Occipital lobe (tissue), 2 donors: ENCODE measurements around the gene RPL37A. TPM values are rescaled to one million over a fixed set of nuclear protein-coding genes. Genes with fewer than 3 reads are reported as not detected.

Experiments used
- DNase-seq: peaks from one replicate; lab custom pipeline; 2025; lab: John Stamatoyannopoulos, UW
- total RNA-seq: library from RNA; depleted of rRNA; stranded (reverse); fragments of >200 nt; gene quantifications from one replicate; pipeline ENCODE4 v1.2.3, GENCODE V29; 2014

The RPL37A gene
- total RNA-seq, 1 donor from 2014 or later: 3,318 TPM

DNA sequence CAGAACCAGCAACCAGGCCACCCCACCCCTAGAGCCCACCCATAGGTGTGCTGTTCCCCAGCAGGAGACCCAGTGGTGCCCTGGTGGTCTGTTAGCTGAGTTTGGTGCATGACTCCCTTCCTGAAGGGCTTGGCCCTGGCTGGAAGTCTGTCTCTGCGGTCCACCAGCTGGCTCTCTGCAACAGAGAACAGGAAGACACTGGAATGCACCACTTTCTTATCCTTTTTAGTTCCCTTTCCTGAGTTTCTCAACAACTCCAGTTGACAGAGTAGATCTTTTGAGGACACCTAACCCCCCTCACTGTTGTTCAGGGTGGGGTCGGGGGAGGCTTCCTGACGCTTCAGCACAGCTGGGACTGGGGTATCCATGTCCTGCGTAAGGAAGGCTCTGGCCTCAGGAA lies 11.9 kb upstream of the RPL37A start:
- DNase-seq: no peak

DNA sequence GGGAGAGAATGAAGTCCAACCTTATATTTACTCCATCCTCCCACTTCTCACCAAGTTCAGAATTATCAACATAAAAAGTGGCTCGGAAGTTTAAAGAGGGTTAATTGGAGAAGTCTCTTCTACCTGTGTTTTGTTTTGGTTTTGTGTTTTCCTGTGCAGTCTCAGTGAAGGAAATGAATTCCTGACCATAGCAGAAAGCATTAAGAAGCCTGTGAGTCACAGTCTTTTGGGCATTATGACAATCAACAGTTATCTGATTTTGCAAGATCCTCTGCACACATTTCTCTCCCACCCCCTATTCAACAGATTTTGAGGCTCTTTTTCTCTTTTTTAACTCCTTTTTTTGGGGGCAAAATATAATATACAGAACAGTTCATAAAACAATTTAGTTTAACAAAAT lies 8.6 kb upstream of the RPL37A start:
- no peak for DNase-seq

DNA sequence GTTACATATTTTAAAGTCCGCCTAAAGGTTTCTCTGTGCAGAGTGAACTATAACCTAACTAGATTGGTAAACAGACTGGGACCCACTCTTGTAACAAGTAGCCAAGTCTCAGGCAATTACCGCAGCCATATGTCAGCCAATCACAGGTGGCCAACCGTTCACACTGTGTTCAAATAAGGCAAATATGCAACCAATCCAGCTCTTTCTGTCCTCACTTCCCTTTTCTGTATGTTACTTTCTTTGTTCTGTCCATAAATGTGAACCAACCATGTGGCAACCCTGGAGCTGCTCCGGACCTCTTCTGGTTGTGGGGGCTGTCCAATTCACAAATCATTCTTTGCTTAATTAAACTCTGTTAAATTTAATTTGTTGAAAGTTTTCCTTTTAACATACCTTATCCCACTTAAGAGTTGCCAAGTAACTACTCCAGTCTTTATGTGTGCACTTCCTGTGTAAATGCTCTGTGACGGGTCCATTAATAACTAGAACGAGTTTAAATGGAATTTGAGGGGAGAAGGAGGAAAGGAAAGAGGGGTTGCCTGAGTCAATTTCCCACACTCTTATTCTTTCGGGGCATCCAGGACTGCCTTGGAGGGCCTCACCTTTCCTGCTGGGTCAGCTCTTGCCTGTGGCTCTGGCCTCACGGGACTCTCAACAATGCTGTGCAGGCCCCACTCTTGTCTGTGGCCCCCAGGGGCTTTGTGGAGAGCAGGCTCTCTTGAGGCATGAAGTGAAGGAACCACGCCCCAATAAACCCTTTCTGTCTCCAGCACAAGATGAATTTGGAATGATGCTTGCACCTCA lies 6.6 kb upstream of the RPL37A start:
- DNase-seq: no peak

DNA sequence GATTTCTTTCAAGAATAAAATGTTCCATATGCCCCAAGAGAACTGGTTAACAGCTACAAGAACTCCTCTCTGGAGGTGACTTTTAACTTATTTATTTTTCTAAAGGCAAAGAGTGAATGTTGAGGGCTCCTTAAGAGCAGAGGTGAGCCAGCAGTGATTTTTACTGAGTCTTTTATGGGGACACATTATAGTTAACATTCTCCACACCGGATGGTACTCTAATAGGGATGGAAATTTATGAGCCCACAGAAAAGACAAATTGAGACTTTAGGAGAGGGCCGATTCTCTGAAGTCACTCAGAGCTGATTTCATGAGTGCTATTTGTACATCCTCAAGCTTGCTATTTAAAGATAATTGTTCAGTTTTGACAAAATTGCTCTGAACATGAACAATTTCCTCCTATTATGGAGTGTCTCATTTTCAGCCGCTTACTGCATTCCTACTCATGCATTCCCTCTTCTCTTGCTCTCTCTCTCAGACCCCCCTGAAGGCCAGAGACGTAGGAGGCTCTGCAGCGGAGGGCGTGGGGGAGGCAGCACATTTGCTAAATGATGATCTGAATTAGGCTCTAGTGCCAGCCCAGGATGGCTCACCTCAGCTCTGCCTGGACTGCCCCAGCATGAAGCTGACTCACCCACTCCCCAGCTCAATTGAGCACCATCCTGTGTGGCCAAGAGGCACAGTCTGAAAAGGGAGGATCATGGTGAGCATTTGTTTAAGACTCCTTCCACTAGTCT lies 5.9 kb upstream of the RPL37A start:
- peak; percentile 33 for DNase-seq

DNA sequence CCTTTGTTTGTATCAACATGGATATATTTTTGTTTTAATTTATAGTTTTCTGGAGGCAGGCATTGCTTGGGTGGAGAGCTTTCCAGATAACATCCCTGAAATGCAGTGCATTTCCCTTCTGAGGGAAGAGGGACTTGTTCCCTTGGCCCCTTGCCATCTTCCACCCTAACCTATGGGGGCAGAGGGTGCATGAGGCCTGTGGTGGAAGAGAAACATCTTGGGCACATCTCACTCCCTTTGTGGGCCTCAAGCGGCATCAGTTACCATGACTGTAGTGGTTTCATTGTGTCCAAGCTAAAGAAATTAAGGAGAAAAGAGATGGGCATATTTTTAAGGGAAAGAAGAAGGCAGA lies 5.3 kb upstream of the RPL37A start:
- no peak for DNase-seq

DNA sequence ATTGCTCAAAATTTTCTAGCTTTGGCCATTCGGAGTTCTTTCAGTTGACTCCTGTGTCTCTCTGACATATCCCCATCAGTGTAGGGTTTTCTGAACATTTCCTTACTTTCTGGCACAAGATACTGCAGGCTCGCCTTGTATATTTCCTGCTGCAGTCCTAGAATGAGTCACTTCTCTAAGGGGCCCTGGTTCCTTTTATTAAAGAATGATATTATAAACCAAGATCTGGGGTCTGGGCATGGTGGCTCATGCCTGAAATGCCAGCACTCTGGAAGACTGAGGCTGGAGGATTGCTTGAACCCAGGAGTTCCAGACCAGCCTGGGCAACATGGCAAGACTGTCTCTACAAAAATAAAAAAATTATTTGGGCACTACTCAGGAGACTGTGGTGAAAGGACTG lies 3.0 kb upstream of the RPL37A start:
- no peak for DNase-seq

DNA sequence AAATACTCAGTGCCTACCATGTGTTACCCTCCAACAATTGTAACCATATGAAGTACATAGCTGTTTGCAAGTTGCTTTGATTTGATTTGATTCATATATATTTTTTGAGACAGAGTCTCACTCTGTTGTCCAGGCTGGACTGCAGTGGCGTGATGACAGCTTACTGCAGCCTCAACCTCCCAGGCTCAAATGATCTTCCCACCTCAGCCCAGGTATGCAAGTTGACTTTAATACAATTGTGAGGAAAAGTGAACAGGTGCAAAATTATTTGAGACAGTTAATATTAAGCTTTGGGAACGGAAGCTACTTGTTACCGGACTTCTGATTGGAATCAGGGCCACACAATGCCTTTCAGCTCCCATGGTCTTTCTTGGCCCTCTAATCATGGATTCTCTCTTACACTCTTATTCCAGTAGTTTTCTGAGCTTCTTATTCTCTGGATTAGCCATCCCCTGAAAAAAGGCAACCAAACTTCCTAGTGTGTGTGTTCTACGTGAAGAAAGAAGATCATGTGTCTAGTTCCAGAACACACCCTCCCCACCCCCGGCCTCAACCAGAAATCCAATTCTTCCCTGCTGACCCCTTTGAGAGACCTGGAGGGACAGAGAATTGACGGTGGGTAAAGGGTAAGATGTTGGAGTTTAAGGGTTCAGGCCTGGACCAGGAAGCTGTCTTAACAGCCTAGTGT lies 1.1 kb upstream of the RPL37A start:
- no peak for DNase-seq

DNA sequence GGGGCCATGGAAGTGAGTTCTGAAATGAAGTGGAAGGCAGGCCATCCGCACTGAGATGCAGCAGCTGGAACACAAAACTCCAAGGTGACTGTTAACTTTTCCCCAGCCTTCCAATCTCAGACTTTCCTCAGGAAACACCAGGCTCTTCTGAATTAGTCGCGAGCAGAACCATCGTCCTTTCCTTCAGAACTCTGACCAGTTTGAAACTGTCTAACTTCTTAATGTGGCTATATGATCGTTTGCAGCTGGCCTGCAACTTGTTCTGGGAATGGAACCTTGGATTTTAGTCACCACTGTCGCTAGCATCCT lies 620 bp upstream of the RPL37A start:
- no peak for DNase-seq

DNA sequence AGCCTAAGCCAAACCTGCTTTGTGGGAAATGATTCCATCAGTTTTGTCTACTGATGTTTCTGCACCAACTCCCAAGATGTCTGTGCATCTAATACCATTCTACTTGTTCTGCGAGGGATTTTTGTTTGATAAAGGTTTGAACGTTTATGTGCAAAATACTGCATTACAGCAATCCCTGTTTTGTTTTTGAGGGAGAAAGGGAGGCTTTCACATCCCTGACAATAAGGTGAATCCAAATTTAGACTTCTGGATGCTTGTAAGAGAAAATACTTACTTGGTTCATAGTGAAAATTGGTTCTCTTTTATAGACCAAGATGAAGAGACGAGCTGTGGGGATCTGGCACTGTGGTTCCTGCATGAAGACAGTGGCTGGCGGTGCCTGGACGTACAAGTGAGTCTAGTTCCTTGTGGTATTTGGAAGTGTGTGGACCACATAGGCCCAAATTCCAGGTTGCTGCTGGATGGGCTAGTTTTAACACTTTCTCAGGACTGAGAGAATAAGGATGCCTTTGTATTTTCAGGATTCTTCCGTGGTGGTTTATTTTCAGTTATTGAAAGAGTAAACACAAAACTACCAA lies 1.1 kb downstream of the RPL37A start:
- no peak for DNase-seq

DNA sequence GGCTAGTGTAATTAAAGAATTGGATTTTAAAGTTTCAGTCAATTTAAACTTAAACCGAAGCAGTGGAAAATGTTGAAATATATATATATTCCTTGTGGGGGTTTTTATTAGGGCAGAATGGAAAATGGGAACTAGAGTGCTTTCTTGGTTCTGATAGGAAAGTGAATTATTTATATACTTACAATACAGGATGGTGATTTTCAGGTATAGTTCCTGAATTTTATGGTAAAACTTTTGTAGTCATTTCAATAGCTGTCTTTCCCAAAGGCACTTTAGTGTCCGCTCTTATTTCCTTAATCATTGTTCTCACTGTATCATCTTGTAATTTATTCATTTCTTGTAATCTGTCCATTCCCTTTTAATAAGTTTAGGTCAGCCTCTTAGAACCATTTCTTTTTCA lies 1.9 kb downstream of the RPL37A start:
- no peak for DNase-seq

DNA sequence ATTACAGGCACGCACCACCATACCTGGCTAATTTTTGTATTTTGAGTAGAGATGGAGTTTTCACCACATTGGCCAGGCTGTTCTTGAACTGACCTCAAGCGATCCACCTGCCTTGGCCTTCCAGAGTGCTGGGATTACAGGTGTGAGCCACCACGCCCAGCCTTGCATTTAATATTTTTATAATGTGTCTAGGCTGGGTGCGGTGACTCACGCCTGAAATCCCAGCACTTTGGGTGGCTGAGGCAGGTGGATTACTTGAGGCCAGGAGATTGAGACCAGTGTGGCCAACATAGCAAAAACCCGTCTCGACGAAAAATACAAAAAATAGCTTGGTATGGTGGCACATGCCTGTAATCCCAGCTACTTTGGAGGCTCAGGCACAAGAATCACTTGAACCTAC lies 3.2 kb downstream of the RPL37A start:
- no peak for DNase-seq

DNA sequence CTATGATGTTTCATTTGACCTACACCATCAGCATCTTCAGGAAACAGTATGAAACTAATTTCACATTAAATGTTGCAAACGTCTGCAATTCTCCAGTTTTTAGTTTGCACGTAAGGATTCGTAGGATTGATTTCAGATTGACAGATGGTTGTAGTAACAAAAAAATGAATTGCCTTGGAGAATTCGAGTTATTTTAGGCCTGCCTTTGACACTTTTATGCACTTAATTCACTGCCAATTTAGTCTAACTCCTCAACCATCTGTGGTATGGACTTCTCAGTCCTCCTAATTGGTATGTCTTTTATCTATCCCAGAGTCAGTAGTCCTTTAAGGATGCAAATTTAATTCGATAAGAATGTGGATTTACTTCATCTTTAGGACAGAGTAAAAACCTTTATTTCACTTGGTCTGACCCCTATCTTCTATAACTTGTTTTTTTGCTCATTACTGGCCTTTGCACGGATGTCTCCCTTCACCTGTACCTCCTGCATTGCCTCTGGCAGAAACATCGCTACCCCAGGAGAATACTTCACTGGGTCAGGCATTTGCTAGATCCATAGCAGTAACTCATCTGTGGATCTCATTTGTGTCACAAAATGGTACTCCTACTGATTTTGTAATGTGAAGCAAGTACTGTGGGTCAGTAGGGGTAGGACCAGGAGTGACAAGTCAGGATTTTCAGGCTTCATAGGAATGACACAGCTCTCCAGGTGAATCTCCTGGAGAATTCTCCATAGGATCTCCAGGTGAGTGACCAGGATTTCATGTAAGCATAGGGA lies 3.9 kb downstream of the RPL37A start:
- no peak for DNase-seq

DNA sequence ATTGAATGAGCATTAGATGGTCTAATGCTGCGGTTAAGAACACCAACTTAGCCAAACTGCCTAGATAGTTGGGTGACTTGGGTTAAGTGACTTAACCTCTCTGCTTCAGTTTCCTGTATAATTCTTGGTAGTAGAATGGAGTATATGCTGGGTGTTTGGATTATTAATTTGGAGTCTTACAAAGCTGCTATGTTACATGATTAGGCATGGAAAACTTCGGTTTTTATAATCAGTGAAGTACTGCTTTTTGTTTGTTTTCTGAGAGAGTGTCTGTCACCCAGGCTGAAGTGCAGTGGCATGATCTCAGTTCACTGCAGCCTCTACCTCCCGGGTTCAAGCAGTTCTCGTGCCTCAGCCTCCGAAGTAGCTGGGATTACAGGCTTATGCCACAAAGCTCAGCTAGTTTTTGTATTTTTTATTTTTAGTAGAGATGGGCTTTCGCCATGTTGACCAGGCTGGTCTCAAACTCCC lies 4.5 kb downstream of the RPL37A start:
- no peak for DNase-seq

DNA sequence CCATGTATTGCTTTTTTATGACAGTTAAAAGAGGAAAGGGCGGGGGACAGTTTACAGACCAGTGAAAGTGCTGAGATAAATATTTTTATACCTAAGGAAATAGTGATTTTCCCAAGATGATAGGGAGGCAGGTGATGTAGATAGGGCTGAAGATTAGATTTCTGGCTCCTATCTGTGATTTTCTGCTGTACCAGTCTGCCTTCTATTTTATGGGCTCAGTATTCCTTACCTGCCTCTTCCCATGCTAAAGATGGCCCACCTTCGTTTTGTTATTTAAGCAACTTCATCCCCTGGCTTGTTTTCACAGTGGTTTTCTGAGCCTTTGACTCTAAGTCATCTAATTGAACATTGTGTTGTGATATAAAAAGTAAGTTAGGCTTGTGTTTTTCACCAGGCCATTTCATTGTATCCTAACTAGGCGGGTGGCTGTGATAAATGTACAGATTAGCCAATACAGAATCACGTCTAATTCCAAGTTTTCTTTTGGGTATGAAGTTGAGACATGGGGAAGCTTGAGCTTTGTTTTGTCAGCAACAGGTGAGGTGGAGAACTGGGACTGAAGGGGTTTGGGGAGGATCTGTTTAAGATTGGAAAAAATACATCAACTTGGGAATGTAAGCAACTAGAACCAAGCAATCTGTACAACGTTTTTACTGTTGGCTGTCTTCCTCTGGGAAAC lies 5.2 kb downstream of the RPL37A start:
- no peak for DNase-seq

DNA sequence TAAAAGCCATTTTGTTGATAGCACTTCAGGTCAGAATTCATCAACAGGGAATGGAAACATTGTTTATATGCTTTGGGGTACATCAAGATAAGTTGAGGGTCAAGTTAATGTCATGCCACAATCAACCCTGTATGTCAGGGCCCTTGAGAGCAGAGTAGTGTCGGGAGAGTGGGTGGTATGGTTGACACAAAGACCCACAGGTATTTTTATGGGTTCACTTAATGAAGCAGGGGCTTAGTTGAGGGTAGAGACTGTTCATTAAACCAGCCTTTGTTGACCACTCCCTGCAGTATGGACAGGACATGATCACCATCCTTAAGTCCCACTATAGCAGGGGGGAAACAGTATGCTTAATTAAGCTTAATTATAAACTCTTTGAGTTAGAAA lies 5.7 kb downstream of the RPL37A start:
- DNase-seq: no peak

DNA sequence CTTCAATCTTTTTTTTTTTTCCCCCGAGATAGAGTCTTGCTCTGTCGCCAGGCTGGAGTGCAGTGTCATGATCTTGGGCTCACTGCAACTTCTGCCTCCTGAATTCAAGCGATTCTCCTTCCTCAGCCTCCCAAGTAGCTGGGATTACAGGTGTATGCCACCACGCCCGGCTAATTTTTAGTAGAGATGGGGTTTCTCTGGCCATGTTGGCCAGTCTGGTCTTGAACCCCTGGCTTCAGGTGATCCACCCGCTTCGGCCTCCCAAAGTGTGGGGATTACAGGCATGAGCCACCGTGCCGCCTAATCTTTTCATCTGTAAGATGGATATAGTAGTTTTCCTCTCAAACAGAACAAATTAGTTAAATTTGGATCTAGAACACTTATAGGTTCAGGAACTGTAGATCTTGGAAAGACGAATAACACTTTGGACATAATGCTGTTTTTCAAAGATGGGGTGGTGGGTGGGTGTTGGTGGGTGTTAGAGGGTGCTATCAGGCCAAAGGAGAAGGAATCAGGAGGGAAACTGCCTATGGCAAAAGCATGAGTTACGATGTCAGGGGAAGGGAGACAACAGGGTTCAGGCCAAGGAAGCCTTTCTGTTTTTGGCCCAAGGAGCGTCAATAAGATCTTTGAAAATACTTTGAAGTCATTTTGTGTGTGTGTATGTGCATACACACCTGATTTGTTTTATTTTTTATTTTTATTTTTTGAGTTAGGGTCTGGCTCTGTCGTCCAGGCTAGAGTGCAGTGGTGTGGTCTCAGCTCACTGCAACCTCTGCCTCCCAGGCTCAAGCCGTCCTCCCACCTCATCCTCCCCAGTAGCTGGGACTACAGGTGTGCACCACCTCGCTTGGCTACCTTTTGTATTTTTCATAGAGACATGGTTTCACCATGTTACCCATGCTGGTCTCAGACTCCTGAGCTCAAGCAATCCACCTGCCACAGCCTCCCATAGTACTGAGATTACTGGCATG lies 6.8 kb downstream of the RPL37A start:
- no peak for DNase-seq

DNA sequence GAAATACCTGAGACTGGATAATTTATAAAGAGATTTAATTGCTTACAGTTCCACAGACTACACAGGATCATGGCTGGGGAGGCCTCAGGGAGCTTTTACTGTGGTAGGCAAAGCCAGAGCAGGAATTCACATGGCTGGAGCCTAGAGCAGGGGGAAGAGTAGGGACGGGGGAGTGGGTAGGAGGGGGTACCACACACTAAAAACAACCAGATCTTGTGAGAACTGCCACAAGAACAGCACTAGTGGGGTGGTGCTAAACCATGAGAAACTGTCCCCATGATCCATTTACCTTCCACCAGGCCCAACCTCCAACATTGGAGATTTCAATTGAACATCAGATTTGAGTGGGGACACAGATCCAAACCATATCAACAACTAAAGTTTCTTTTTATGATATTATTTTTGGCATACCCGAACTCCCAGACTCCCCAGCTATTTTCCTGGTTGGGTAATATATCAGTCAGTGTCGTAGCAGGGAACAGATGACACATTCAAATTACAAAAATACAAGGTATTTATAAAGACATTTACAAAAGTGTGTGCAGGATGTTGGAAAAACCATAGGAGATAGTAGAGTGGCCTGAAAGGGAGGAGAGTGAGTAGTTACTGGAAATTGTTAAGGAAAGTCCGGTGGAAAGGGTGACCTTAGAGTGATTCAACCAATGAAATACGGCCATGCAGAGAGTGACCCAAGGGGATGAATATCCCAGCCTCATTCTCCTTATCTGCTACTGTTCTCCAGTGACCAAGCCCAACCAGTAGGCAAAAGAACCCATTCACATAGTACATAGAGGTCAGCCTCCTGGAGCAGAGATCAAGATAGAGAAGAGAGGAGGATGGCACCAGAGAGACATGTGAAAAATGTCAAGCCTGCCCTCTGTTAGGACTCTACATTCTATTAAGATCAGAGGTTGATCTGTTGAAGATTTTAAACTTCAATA lies 8.8 kb downstream of the RPL37A start:
- DNase-seq: no peak

DNA sequence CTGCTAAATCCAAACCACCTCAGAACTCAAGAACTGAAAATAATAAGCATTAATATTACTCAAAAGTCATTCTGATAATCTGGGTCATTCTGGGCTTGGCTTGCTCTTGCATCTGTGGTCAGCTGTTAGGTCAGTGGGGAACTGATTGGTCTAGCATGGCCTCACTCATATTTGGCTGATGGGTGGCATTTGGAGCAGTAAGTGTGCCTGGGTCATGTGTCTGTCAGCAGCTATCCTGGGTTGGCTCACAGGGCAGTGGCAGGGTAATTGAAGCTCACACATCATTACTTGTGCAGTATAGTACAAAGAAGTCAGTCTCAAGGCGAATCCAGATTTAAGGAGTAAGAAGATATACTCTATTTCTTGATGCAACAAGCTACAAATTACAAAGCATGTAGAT lies 9.6 kb downstream of the RPL37A start:
- DNase-seq: no peak
